ENCODE results near the gene DKK3.

The DKK3 gene

DNA sequence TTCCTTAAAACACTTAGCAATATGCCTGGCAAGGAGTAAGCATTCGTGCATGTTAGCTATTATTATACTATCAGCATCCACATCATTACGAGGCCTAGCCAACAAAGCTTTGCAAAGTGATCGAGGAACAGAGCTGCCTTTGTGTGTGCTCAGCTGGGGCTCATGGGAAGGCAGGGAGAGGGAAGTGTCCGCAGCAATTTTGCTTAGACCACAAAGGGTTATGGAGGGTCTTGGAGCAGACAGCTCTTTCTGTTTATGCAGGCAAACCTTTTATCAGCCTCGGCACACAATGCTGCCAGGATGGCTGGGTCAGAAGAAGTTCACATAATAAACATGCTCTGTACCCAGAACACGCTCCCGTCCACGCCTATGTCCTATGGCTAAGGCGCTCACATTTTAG, 10.9 kb upstream of the DKK3 start:
- Mint-ChIP-seq H3K27me3 (peaks cover 15% of the 10 kb centered on the region), H3K9me3 (ENCODE audit: low read depth) (peaks cover 2% of the 10 kb centered on the region), H3K4me1 (ENCODE audit: low read depth) (no peaks in the 10 kb centered on the region), H3K27ac (no peak overlapping the region), H3K4me3 (no peak overlapping the region), H3K36me3 (no peaks in the 10 kb centered on the region)

DNA sequence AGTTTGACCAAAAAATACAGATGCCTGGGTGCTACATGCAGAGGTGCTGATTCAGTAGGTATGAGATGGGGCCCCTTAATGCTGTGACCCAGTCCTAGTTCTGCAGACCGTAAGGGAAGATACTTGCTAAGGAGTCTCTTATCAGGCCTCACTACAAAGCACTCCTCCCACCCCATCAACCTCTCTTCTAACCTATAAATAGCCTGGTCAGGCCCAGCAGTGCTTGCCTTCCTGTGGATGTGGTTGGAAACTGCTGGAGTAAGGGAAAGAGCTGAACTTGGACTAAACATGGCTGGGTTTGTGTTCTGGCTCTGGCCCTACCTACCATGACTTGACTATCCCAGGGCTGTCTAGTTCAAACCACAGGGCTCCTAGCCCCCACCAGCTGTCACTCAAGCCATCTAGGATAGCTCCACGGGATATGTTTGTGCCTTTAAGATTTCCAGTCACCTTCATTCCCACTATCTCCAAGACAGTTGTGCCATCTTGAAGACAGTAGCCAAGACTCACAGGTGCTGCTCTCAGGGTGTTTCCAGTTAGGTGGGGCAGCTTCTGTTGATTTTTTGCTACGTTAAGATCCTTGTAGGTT, 9.5 kb upstream of the DKK3 start:
- Mint-ChIP-seq H3K27me3 (peaks cover 19% of the 10 kb centered on the region), H3K4me3 (no peak overlapping the region), H3K9me3 (ENCODE audit: low read depth) (no peaks in the 10 kb centered on the region), H3K36me3 (no peaks in the 10 kb centered on the region), H3K27ac (no peak overlapping the region), H3K4me1 (ENCODE audit: low read depth) (no peaks in the 10 kb centered on the region)

DNA sequence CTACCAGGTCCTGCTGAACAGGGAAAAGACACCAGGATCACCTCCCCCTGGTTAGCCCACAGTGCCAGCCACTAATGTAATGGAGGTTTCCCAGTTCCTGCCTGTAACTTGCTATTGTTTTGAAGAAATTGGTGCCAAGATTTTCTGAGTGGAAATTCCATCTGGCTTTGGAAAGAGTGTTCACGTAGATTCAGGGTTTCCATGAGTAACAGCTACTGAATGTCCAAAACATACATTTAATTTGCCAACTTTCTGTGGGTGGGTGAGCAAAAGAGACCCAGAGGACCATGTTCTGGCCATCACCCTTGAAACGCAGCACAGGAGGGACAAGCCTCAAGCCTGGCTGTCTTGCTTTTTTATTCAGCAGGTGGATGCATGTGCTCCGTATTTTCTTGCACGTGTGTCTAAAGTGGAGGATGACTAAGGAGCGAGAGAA, 8.8 kb upstream of the DKK3 start:
- Mint-ChIP-seq H3K9me3 (ENCODE audit: low read depth) (no peaks in the 10 kb centered on the region), H3K27ac (no peak overlapping the region), H3K36me3 (no peaks in the 10 kb centered on the region), H3K4me1 (ENCODE audit: low read depth) (no peaks in the 10 kb centered on the region), H3K27me3 (peaks cover 20% of the 10 kb centered on the region), H3K4me3 (no peak overlapping the region)

DNA sequence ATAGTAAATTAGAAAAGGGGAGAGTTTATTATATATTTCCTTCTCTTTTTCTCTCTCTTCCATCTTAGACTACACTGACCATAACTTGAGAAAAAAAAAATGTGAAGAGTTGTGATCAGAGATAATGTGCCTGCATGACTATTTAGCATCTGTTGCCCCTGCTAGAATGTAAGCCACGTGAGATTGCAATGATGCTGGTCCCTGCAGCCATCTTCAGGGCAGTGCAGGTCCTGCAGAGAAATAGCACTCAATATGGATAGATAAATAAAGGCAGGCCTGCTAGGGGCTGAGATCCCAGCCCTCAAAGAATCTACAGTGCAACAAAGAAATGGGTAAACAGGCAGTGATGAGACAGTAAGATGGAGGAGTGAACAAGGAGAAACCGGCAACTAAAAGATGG, 7.8 kb upstream of the DKK3 start:
- Mint-ChIP-seq H3K4me1 (ENCODE audit: low read depth) (no peaks in the 10 kb centered on the region), H3K27ac (no peak overlapping the region), H3K4me3 (no peak overlapping the region), H3K9me3 (ENCODE audit: low read depth) (no peaks in the 10 kb centered on the region), H3K36me3 (no peaks in the 10 kb centered on the region), H3K27me3 (peaks cover 23% of the 10 kb centered on the region)

DNA sequence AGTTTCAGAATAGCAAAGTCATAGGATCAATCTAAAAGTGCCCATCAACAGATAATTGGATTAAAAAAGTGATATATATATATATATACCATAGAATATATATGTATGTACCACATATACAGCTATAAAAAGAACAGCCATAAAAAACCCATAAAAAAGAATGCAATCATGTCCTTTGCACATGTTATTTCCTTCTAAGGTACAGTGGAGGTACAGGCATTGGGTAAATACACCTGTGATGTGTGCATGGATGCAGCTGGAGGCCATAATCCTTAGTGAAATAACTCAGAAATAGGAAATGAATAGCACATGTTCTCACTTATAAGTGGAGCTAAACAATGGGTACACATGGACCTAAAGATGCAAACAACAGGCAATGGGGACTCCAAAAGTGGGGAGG, 7.1 kb upstream of the DKK3 start:
- peaks cover under 1% of the 10 kb centered on the region for H3K4me1 Mint-ChIP-seq (ENCODE audit: low read depth)
- H3K36me3 Mint-ChIP-seq = no peaks in the 10 kb centered on the region
- no peak overlapping the region for H3K4me3 Mint-ChIP-seq
- H3K27me3 Mint-ChIP-seq = peaks cover 26% of the 10 kb centered on the region
- H3K9me3 Mint-ChIP-seq (ENCODE audit: low read depth) = no peaks in the 10 kb centered on the region
- no peak overlapping the region for H3K27ac Mint-ChIP-seq

DNA sequence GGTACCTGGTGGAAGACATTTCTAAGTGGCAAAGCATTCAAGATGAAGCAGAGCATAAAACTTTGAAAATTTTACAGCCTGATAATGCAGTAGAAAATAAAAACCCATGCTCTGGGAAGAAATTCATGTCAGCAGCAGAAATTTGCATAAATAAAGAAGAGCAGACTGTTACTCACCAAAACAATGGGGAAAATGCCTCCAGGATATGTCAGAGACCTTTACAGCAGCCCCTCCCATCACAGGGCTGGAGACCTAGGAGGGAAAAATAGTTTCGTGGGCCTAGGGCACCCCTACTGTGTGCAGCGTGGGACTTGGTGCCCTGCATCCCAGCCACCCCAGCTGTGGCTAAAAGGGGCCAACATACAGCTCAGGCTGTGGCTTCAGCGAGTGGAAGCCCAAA, 5.4 kb upstream of the DKK3 start:
- no peak overlapping the region for H3K4me3 Mint-ChIP-seq
- H3K9me3 Mint-ChIP-seq (ENCODE audit: low read depth) = no peaks in the 10 kb centered on the region
- H3K4me1 Mint-ChIP-seq (ENCODE audit: low read depth) = peaks cover 7% of the 10 kb centered on the region
- H3K36me3 Mint-ChIP-seq = no peaks in the 10 kb centered on the region
- H3K27ac Mint-ChIP-seq = no peak overlapping the region
- peaks cover 29% of the 10 kb centered on the region for H3K27me3 Mint-ChIP-seq

DNA sequence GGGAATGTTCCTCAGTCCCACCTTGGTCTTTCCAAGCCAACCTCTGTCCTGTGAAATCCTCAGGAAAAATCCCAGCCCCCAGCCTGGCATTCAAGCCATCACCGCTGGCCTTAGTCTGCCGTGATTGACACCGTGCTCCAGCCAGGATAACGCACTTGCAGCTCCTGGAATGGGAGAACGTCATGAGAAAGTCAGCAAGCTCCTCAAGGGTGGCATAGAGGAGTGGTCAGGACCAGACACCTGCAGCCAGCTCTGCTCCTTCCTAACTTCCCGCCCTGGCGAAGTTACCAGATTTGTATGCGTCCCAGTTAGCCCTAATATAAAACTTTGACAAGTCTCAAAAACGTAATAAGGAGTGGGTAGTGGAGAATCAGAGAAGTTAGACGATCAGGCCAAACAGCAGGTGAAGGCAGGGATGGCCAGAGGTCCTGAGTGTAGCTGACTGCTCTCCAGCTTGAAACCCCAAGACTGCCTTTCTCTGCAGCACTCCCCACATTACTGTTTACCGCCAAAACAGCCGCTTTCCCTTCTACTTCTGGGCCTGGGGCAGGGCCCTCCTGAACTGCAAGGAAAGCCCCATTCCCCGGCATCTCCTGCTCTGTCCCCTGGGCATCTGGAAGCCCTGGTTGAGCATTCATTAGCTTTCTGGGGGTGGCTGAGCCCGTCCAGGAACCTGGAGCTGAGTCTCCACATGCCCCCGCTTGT, 1.3 kb upstream of the DKK3 start:
- no peaks in the 10 kb centered on the region for H3K36me3 Mint-ChIP-seq
- peak overlapping the region; percentile 80 for H3K4me3 Mint-ChIP-seq
- no peak overlapping the region for H3K27ac Mint-ChIP-seq
- H3K9me3 Mint-ChIP-seq (ENCODE audit: low read depth) = no peaks in the 10 kb centered on the region
- H3K27me3 Mint-ChIP-seq = peaks cover 48% of the 10 kb centered on the region
- peaks cover 14% of the 10 kb centered on the region for H3K4me1 Mint-ChIP-seq (ENCODE audit: low read depth)

DNA sequence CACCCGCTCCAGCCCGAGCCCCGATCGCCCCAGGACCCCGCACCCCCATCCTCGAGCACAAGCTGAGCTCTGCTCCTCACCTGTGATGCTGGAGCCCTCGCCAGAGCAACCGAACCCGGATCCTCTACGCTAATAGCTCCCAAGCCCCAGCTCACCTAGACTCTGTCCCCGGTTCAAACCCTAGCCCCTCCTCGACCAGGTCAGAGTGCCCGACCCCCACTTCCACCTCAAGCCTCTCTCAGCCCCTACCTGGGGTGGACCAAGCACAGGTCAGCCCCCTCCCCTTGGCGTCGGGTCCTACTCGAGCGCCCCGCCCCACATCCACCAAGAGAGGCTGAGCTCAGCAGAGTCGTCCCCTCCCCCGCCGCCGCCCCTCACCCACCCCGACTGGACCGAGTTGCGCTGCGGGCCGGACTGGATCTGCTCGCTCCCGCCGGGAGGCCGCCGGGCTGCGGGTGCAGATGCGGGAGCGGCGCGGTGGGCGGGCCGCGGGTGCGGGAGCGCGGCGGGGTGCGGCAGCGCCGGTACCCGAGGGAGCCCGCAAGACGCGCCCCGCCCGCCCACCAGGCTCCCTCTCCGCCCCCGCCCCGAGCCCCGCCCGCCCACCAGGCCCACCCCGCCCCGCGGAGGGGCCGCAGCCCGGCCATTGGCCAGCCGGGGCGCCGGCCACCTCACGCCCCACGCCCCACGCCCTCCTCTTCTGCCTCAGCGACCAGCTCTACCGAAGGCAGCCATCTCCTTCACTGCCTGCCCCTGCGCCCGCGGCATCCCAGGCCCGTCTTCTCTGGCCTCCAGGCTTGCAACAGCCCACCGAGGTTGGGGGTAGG, 577 bp upstream of the DKK3 start:
- Mint-ChIP-seq H3K27me3 (peaks cover 53% of the 10 kb centered on the region), H3K4me3 (peak overlapping the region; percentile 80), H3K4me1 (ENCODE audit: low read depth) (peaks cover 14% of the 10 kb centered on the region), H3K36me3 (no peaks in the 10 kb centered on the region), H3K27ac (no peak overlapping the region), H3K9me3 (ENCODE audit: low read depth) (no peaks in the 10 kb centered on the region)

DNA sequence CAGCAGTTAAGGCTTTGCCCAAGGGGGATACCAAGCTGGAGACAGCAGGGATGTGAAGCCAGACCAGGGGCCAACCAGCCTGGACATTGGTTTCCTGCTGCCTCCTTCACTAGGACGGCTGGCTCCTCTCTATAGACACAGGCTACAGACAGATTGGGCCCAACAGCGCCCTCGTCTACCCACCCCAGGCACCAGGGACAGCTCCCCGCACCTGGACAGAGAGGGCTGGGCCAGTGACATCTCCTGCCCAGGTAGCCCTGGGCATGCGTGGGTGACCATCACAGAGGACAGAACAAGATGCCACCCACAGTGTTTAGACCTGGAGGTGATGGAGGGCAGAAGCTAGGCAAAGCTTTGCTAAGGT, 1.2 kb downstream of the DKK3 start:
- Mint-ChIP-seq H3K27ac (no peak overlapping the region), H3K4me3 (peak overlapping the region; percentile 66), H3K36me3 (no peaks in the 10 kb centered on the region), H3K27me3 (peaks cover 50% of the 10 kb centered on the region), H3K9me3 (ENCODE audit: low read depth) (no peaks in the 10 kb centered on the region), H3K4me1 (ENCODE audit: low read depth) (peaks cover 14% of the 10 kb centered on the region)

DNA sequence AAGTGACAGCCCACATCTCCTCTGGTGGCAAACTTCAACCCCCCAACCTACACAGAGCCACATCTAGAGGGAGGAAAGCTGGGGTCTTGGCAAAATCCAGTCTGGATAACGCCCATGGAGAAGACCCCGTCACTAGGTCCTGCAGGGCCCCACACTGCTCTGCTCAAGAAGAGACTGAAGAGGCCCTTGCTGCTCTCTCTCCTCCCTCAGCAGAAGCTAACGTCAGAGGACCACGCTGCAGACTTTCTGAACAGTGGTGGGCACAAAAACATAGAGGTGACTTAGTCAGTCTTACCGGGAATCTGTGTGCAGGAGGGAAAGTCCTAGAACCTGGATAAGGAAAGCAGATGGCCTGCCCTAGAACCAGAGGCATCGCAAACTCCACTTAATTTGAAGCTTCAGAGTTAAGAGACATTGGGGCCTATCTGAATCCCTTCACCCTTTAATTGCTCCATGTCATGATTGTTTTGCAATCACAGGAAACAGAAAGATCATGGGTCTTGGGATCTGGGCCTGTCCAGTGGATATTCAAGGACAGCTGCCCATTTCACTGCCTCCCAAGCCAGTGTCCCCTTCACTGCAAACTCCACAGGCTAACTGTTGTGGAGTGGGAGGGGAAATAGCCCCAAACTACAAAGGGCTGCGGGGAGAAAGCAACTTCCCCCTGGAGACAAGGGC, 1.7 kb downstream of the DKK3 start:
- peaks cover 14% of the 10 kb centered on the region for H3K4me1 Mint-ChIP-seq (ENCODE audit: low read depth)
- no peaks in the 10 kb centered on the region for H3K9me3 Mint-ChIP-seq (ENCODE audit: low read depth)
- H3K4me3 Mint-ChIP-seq = peak overlapping the region; percentile 66
- no peaks in the 10 kb centered on the region for H3K36me3 Mint-ChIP-seq
- H3K27ac Mint-ChIP-seq = no peak overlapping the region
- peaks cover 49% of the 10 kb centered on the region for H3K27me3 Mint-ChIP-seq

DNA sequence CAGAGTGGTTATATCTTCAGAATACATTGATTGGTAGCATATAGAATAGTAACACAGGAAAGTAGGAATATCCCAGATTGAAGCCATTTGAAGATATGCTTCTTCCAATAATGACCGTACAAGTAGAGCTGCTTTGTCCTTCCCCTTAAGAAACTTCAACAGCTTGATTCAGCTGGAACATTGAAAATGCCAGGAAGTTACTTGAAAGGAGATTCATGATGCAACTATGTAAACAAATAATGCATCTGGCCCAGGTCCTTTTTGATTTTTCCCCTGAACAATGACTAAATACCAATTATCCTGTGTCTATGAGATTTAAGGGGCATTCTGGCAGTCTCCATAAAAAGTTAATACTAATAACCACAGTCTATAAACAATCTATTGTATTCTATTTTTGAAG, 3.0 kb downstream of the DKK3 start:
- H3K4me1 Mint-ChIP-seq (ENCODE audit: low read depth) = peaks cover 13% of the 10 kb centered on the region
- H3K27me3 Mint-ChIP-seq = peaks cover 45% of the 10 kb centered on the region
- no peaks in the 10 kb centered on the region for H3K36me3 Mint-ChIP-seq

DNA sequence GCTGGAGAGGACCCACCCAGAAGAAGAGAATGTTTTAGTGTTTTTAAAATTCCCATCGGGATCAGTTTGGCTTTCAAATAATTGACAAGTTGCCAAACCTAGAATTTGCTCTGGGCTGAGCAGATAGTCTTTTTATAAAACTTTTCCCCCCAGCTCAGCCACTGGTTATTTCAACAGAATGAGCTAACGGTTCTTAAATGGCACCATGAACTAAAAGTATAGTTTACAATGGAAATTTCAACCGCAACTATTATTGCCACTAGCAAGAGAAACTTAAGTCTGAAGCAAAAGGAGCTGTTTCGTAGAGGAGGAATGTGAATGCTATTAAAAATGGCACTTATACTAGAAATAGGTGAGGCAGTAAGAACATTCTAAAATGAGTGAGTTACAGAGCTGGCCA, 3.4 kb downstream of the DKK3 start:
- H3K36me3 Mint-ChIP-seq = no peaks in the 10 kb centered on the region
- no peaks in the 10 kb centered on the region for H3K9me3 Mint-ChIP-seq (ENCODE audit: low read depth)
- H3K27me3 Mint-ChIP-seq = peaks cover 43% of the 10 kb centered on the region
- no peak overlapping the region for H3K27ac Mint-ChIP-seq
- H3K4me3 Mint-ChIP-seq = no peak overlapping the region
- peaks cover 13% of the 10 kb centered on the region for H3K4me1 Mint-ChIP-seq (ENCODE audit: low read depth)

More for the DNA sequence above, 3.0 kb downstream of the DKK3 start:
- Mint-ChIP-seq H3K9me3 (ENCODE audit: low read depth) (no peaks in the 10 kb centered on the region), H3K27ac (no peak overlapping the region), H3K4me3 (no peak overlapping the region)

DNA sequence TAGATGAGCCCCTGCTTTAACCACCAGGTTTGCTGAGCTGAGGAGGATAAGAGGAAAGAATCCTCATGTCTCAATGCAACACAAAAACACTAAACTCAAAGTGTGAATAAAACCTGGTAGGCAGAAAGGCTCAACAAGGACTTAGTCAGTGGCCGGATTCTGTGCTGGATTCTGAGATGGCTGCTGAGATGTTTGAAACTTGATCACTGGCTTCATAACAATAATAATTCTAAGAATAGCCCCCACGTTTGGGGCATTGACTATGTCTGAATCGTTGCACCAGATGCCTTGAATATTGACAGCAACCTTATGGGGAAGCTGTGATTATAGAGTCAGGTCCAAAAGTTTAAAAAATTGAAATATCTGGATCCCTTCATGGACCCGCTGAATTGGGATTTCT, 4.6 kb downstream of the DKK3 start:
- H3K27ac Mint-ChIP-seq = no peak overlapping the region
- no peaks in the 10 kb centered on the region for H3K9me3 Mint-ChIP-seq (ENCODE audit: low read depth)
- H3K4me3 Mint-ChIP-seq = no peak overlapping the region
- H3K27me3 Mint-ChIP-seq = peaks cover 39% of the 10 kb centered on the region
- peaks cover 7% of the 10 kb centered on the region for H3K4me1 Mint-ChIP-seq (ENCODE audit: low read depth)
- no peaks in the 10 kb centered on the region for H3K36me3 Mint-ChIP-seq

DNA sequence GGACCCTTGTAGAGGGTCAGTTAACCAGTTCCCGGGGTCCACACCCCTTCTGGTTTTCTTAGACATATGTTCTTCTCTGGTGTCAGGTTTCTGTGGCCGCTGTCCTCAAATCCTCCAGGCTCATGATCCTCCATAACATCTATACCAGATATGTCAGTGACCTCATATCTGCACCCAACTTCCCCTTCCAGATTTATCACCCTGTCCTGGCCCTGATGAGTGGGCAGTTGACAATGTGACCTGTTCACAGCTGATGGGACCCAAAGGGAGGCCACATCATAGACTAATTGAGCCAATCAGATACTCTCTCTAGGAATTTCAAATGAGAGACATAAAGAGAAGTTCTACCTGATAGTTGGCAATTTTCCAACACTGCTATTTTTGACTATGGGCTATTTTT, 5.1 kb downstream of the DKK3 start:
- Mint-ChIP-seq H3K4me3 (no peak overlapping the region), H3K9me3 (ENCODE audit: low read depth) (no peaks in the 10 kb centered on the region), H3K27ac (no peak overlapping the region), H3K4me1 (ENCODE audit: low read depth) (peaks cover 10% of the 10 kb centered on the region), H3K27me3 (peaks cover 39% of the 10 kb centered on the region), H3K36me3 (no peaks in the 10 kb centered on the region)

DNA sequence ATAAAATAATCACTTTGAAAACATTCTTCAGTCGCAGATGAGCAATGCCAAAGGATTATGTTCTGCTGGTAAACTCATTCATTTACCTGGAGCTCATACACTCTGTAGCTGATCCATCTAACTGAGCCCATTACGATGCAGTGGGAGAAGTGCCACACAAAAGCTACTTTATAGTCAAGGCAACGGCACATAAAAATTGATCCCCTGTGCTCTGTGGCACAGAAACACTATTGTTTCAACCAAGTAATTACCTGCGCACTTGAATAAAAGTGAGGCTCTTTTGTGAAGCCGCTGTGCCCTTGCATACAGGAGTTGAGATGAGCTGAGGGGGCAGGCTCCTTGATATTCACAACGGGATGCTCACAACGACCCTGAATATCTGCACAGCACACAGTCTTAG, 7.2 kb downstream of the DKK3 start:
- no peak overlapping the region for H3K4me3 Mint-ChIP-seq
- peaks cover 24% of the 10 kb centered on the region for H3K27me3 Mint-ChIP-seq
- H3K9me3 Mint-ChIP-seq (ENCODE audit: low read depth) = no peaks in the 10 kb centered on the region
- H3K27ac Mint-ChIP-seq = no peak overlapping the region
- H3K36me3 Mint-ChIP-seq = no peaks in the 10 kb centered on the region
- peaks cover 9% of the 10 kb centered on the region for H3K4me1 Mint-ChIP-seq (ENCODE audit: low read depth)

All from activated naive CD8-positive, alpha-beta T cell (primary cell).